GM18498 (cell line): ENCODE data around the gene DCAKD.

Experiments used
- ATAC-seq: cut with Tn5 transposase; IDR thresholded peaks from one replicate; pipeline ENCODE4 v1.9.1; 2021; ENCODE audit warnings: mild to moderate bottlenecking, moderate library complexity; ENCODE audit not compliant: unreplicated experiment

The DCAKD gene

GRCh38 chr17:45032174-45032541, 19.3 kb downstream of the DCAKD start:
- no peak for ATAC-seq

GRCh38 chr17:45031231-45032173, 19.9 kb downstream of the DCAKD start:
- ATAC-seq: no peak

- no peak for ATAC-seq
Observed at GRCh38 chr17:45030733-45031132, 20.7 kb downstream of the DCAKD start.

- ATAC-seq: no peak
Observed at GRCh38 chr17:45029758-45030423, 21.5 kb downstream of the DCAKD start.

DNA sequence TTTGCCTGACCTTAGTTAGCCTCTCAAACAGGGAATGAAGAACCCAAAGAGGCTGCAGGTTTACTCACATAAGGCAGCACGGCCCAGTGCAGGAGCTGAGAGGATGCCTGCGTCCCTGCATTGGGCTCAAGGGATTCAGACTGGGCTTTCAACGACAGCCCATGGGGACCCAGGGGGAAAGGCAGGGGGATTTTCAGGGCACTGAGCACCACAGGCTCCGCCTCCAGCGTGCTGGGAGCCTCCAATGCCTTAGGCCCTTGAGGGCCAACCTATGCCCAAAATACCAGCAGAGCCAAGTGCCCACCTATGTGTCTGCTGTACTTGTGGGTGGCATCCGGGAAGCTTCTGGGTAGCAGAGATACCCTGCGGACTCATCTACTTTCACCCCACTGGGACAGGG, 22.3 kb downstream of the DCAKD start:
- no peak for ATAC-seq

DNA sequence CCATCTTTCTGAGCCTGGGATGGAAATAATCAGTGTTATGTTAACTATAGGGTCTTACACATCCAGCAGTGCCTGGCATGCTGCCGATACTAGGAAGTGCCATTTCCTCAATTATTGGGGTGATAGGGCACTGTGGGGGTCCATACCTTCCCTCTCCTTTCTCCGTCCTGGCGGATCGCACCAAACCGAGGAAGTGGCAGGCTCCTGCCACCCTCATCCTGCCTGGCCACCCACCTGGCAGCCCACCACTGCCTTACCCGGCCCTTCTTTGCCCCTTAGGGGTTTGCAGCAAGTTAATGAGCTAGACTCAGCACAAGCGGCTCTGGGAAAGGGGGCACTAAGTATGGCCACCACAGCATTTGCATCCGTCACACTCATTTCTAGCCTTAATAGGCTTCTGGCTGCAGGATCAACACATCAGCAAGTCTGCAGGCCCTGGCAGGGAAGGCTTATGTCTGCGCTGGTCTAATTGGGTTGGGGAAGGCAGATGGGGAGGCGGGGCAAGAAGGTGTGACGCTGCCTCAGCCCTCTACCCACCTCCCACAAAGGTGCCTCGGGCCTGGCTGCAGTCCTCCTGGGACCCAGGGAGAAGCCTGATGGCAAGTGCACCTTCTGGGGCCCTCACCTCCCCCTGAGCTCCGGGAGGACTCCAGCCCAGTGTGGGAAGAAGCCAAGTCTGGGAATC, 28.6 kb downstream of the DCAKD start:
- no peak for ATAC-seq

GRCh38 chr17:45022288-45022648, 29.2 kb downstream of the DCAKD start:
- ATAC-seq: no peak

DNA sequence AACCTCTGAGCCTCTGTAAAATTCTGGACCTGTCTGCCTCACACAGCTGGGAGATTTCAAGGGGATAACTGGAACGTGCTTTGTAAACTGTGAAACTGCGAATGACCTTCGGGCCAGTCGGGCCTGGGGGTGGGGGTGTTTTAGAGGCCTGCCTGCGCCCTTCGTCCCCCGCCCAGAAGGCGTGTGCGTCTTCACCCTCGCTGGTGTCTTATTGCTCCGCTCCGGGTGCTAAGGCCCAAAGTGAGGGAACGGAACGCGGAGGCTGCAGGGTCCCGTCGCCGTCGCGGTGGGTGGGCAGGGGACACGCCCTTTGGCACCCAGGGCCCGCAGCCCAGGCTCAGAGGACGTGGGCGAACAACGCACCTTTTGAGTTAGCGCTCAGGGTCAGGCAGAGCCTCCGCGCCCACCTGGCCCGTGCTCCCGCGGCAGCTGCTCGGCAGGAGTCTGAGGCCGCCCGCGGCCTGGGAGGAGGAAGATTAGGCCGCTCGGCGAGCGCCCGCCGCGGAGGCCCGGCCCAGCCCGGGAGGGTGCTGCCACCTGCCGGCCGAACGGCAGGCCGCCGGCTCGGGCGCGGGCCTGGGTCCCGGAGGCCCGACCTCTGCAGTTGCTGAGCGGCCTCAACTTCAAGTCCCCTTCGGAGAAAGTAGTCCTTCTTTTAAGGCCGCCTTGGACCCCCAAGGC, 29.7 kb downstream of the DCAKD start:
- peak; percentile 45 for ATAC-seq

GRCh38 chr17:45020354-45021138, 30.9 kb downstream of the DCAKD start:
- ATAC-seq: no peak

- ATAC-seq: no peak
Observed at GRCh38 chr17:45018848-45019711, 32.4 kb downstream of the DCAKD start.

DNA sequence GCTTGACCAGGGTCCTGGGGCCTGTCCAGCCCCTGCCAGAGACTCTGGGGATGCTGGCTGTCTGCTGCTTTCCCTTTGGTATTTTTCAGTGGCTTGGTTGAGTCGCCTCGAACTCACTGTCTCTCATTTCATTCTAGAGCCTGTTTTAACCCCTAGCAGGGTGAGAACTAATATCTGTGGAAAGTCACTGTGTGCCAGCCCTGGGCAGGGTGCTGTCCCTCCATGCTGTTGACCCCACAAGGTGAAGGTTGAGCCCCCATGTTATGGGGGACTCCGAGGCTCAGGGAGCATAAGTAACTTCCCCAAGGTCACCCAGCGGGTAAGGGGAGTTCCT, 33.0 kb downstream of the DCAKD start:
- no peak for ATAC-seq

GRCh38 chr17:45016823-45017222, 34.6 kb downstream of the DCAKD start:
- no peak for ATAC-seq

DNA sequence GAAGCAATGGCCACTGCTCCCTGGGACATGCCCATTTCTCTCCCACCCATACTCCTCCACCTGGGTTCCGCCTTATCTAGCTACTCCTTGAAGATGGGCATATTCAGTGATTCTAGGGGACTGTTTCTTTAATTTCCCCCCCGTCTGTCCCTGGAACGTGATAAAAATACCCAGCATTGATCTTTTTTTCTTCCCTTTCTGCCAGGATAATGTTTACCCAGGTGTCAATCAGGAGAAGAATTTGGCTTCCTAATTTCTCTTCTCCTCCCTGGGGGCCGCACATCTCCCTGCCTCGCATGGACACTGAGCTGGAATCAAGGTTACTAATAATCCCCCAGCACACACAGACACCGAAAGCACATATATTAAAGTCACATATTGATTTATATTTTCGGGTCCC, 35.2 kb downstream of the DCAKD start:
- no peak for ATAC-seq

- ATAC-seq: no peak
Observed at GRCh38 chr17:45013021-45013997, 38.1 kb downstream of the DCAKD start.

- ATAC-seq: no peak
Observed at GRCh38 chr17:45011767-45012166, 39.7 kb downstream of the DCAKD start.

- no peak for ATAC-seq
Observed at GRCh38 chr17:45009676-45010467, 41.6 kb downstream of the DCAKD start.

GRCh38 chr17:45008216-45008615, 43.2 kb downstream of the DCAKD start:
- no peak for ATAC-seq
